Right lobe of liver (tissue), 6 donors: ENCODE results near the gene TPRX1. TPM values are rescaled to one million over a fixed set of nuclear protein-coding genes. Genes with fewer than 3 reads are reported as not detected.
A peak's percentile ranks its signal among the peaks of the same experiment; 100 is the strongest.

Experiments used
- ATAC-seq, 4 donors: fragments of 200-7000 bp; cut with Tn5 transposase; one replicate each; pipeline ENCODE4 v1.9.1; 2020; ENCODE audit warnings: mild to moderate bottlenecking in 4 of 4, moderate library complexity in 4 of 4
- DNase-seq, 3 donors: peaks; one replicate each; pipeline ENCODE4 v3.0.0-alpha.2; 2020
- H3K27ac ChIP-seq, 3 donors: fragments of 200-600 bp; one replicate each; pipeline ENCODE4 v1.8.0; 2022
- H3K27me3 ChIP-seq, 2 donors: fragments of 200-600 bp; one replicate each; pipeline ENCODE4 v1.8.0; 2022
- H3K36me3 ChIP-seq, 4 donors: fragments of 200-600 bp; sonication (generic) in 1 of 4; one replicate each; pipeline versions ENCODE4 v1.5.1 to v1.8.0; 2017 to 2022; ENCODE audit warnings: control low read depth in 1 of 4
- H3K4me1 ChIP-seq, 4 donors: fragments of 200-600 bp; sonication (generic) in 1 of 4; one replicate each; pipeline versions ENCODE4 v1.5.1 to v1.8.0; 2017 to 2022; ENCODE audit warnings: control low read depth in 1 of 4
- H3K4me3 ChIP-seq, 3 donors: fragments of 200-600 bp; one replicate each; pipeline ENCODE4 v1.8.0; 2022
- H3K9me3 ChIP-seq, 4 donors: fragments of 200-600 bp; sonication (generic) in 1 of 4; one replicate each; pipeline versions ENCODE4 v1.5.1 to v1.8.0; 2017 to 2022; ENCODE audit warnings: control low read depth in 1 of 4
- POLR2A ChIP-seq: fragments of 450-650 bp; IDR thresholded peaks from one replicate; pipeline ENCODE4 v1.6.1; 2017; ENCODE audit warnings: antibody characterized with exemption, mild to moderate bottlenecking
- WGBS: methylation state at CpG from one replicate; pipeline ENCODE4 v1.1.6; 2018; ENCODE audit warnings: low coverage, low lambda C conversion rate; ENCODE audit not compliant: insufficient coverage; ENCODE audit errors: missing lambda C conversion rate; 5-methylcytosine and 5-hydroxymethylcytosine counted together
- intact Hi-C, 2 donors: fragments of 100-400 bp; cut with DNase I; formaldehyde crosslinking; loops; one replicate each; pipeline versions ENCODE4 v1.11.2 to v1.14.1; 2022
- total RNA-seq, 6 experiments: library from RNA; depleted of rRNA in 2 of 6; stranded (reverse); fragments of >200 nt in 2 of 6; fragmentation: NEBNext Ultra II Directional in 3 of 6; extraction: Animal tissue kit (Norgen Biotek cat#: 25700) in 3 of 6; gene quantifications; one replicate each; pipeline versions ENCODE4 v1.1.0 to v1.2.4, GENCODE V29; 2016 to 2023
- TF ChIP-seq, protein P1 (sequence below), 4 donors: fragments of 200-600 bp in 3 of 4; fragments of 450-650 bp in 1 of 4; IDR thresholded peaks; one replicate each; pipeline versions ENCODE4 v1.5.1 to v1.8.0; 2016 to 2022; ENCODE audit warnings: antibody characterized with exemption in 4 of 4, mild to moderate bottlenecking in 2 of 4
- donor health status: DM: no; HTN: yes; CAD: no.
- donor health status: DM: no; HTN: no; CAD: no.
- donor health status: DM: no; HTN: no; CAD: no.
- donor health status: DM: no; HTN: yes; CAD: no.
- donor health status: DM: no; HTN: yes; CAD: no.

The TPRX1 gene
- total RNA-seq, 6 experiments from 2014 or later = not detected

DNA sequence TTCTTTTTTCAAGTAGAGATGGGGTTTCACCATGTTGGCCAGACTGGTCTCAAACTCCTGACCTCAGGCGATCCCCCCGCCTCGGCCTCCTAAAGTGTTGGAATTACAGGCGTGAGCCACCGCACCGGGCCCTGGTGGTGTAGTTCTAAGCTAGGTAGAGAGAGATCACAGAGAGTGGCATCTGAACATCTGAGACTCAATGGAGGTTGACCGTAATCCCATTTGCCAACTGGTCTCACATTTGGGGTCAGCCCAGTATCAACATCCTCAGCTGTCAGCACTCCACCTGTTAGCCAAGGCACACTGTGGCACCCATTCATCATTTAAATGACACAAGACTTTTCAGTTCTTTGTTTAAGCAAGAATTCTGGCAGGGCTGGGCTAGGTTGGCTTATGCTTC is 17.8 kb downstream of the TPRX1 start:
- Histone ChIP-seq H3K9me3 (no peaks in the 10 kb centered on the region), H3K27me3 (no peaks in the 10 kb centered on the region), H3K27ac (no peak overlapping the region), H3K36me3 (peaks cover 0 to 32% (median 2%) of the 10 kb centered on the region in 4 donors), H3K4me3 (no peak overlapping the region), H3K4me1 (peaks cover 0 to 8% (median 0%) of the 10 kb centered on the region in 4 donors)
- TF ChIP-seq, protein P1, sequence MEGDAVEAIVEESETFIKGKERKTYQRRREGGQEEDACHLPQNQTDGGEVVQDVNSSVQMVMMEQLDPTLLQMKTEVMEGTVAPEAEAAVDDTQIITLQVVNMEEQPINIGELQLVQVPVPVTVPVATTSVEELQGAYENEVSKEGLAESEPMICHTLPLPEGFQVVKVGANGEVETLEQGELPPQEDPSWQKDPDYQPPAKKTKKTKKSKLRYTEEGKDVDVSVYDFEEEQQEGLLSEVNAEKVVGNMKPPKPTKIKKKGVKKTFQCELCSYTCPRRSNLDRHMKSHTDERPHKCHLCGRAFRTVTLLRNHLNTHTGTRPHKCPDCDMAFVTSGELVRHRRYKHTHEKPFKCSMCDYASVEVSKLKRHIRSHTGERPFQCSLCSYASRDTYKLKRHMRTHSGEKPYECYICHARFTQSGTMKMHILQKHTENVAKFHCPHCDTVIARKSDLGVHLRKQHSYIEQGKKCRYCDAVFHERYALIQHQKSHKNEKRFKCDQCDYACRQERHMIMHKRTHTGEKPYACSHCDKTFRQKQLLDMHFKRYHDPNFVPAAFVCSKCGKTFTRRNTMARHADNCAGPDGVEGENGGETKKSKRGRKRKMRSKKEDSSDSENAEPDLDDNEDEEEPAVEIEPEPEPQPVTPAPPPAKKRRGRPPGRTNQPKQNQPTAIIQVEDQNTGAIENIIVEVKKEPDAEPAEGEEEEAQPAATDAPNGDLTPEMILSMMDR (IDR thresholded peaks at IDR 0.05) = no peak
- no peak for TF ChIP-seq POLR2A
- DNase-seq (no peak), ATAC-seq (no peak)
- 96% methylated on average over 5 of the region's 7 CpGs for WGBS
- intact Hi-C loops = loop anchor here in 1 of 2 donors (10.0 kb wide), 1 partner anchor 72 kb away; the partner anchor contains the start of gene EHD2

DNA sequence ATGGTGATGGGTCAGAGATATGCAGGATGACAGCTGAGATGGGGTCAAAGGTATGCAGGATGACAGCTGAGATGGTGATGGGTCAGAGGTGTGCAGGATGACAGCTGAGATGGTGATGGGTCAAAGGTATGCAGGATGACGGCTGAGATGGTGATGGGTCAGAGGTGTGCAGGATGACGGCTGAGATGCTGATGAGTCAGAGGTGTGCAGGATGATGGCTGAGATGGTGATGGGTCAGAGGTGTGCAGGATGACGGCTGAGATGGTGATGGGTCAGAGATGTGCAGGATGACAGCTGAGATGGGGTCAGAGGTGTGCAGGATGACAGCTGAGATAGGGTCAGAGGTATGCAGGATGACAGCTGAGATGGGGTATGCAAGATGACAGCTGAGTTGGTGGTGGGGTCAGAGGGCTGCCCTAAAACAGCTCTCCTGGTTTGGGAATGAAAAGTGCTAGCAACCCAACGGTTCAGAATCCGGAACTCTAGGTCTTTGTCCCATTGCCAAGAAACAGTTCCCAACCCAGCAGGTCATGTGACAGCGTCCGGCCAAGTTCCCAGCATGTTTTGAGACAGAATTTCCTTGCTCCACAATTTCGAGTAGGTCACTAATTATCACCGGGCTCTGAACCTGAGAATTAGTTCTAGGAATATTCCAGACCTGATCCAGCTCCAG is 22.6 kb downstream of the TPRX1 start:
- intact Hi-C loops = loop anchor here in 1 of 2 donors (10.0 kb wide), 1 partner anchor 67 kb away; the partner anchor contains the start of gene EHD2
- Histone ChIP-seq H3K4me1 (peaks cover 0 to 20% (median 0%) of the 10 kb centered on the region in 4 donors), H3K4me3 (no peak overlapping the region), H3K27me3 (no peaks in the 10 kb centered on the region), H3K9me3 (no peaks in the 10 kb centered on the region), H3K27ac (peak overlapping the region in 2 of 3 donors; percentile 21 to 47), H3K36me3 (peaks cover 0 to 35% (median 3%) of the 10 kb centered on the region in 4 donors)
- WGBS = 41% methylated on average over 9 of the region's 9 CpGs
- peak in 3 of 4 donors; percentile 7 to 38 (median 21) for ATAC-seq
- DNase-seq = peak in 1 of 3 donors; percentile 44
- no peak for TF ChIP-seq POLR2A
- TF ChIP-seq, protein P1 (IDR thresholded peaks at IDR 0.05) = no peak

DNA sequence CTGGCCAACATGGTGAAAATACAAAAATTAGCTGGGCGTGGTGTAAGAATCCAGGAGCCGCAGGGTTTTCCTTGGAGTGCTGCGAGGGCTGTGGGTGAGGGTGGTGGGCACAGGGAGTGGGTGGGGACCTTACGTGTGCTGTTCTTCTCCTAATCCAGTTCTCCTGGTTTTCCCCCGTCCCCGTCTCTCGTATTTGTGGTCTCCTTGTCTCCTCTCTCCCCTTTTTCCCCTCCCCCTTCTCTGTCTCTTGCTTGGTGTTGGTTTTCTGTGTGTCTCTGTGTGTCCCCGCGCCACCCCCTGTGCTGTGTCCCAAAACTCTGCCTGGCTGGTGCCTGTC is 24.2 kb downstream of the TPRX1 start:
- WGBS = 87% methylated on average over 4 of the region's 9 CpGs
- Histone ChIP-seq H3K4me3 (peak overlapping the region in 1 of 3 donors; percentile 72), H3K27ac (peak overlapping the region in 2 of 3 donors; percentile 3 to 98), H3K9me3 (no peaks in the 10 kb centered on the region), H3K4me1 (peaks cover 0 to 27% (median 0%) of the 10 kb centered on the region in 4 donors), H3K36me3 (peaks cover 0 to 27% (median 3%) of the 10 kb centered on the region in 4 donors), H3K27me3 (no peaks in the 10 kb centered on the region)
- TF ChIP-seq, protein P1 (IDR thresholded peaks at IDR 0.05) = no peak
- no peak for TF ChIP-seq POLR2A
- no peak for DNase-seq
- intact Hi-C loops = loop anchor here in 1 of 2 donors (10.0 kb wide), 1 partner anchor 65 kb away; the partner anchor contains the start of gene EHD2
- no peak for ATAC-seq

DNA sequence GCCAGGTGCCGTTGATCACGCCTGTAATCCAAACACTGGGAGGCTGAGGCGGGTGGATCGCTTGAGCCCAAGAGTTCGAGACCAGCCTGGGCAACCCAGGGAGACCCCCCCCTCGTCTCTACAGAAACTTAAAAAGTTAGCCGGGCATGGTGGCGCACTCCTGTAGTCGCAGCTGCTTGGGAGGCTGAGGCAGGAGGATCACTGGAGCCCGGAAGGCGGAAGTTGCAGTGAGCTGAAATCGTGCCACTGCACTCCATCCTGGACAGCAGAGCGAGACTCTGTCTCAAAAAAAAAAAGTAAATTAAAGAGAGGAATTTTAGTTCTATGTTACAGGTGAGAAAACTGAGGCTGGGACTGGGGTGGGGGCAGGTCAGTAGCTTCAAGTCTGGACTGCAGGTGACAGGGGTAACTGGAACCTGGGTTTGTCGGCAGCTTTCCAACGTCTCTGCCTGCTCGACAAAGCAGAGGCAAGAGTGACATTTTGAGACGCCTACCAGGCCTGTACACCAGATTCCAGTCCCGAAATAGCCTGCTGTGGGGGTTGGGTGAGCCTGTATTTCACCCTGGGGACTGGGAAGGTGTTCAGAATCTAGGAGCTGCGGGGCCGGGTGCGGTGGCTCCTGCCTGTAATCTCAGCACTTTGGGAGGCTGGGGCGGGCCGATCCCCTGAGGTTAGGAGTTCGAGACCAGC is 24.7 kb downstream of the TPRX1 start:
- intact Hi-C loops = loop anchor here in 1 of 2 donors (10.0 kb wide), 1 partner anchor 65 kb away; the partner anchor contains the start of gene EHD2
- no peak for TF ChIP-seq POLR2A
- TF ChIP-seq, protein P1 (IDR thresholded peaks at IDR 0.05) = no peak
- Histone ChIP-seq H3K27me3 (no peaks in the 10 kb centered on the region), H3K36me3 (peaks cover 0 to 23% (median 3%) of the 10 kb centered on the region in 4 donors), H3K4me3 (peak overlapping the region; percentile 72 to 93 (median 90)), H3K4me1 (peaks cover 0 to 27% (median 0%) of the 10 kb centered on the region in 4 donors), H3K9me3 (no peaks in the 10 kb centered on the region), H3K27ac (peak overlapping the region; percentile 98 to 99 (median 98))
- DNase-seq (no peak), ATAC-seq (no peak)
- 80% methylated on average over 18 of the region's 24 CpGs for WGBS
